HEK293 (cell line): ENCODE data around the gene KPNA3.

Source experiments
- CTCF ChIA-PET: fragments of 350-600 bp; formaldehyde crosslinking; extraction: SDS; loops from one replicate; lab custom pipeline; 2021; ENCODE audit warnings: antibody characterized with exemption; lab: Yijun Ruan, JAX
- POLR2A ChIA-PET: fragments of 300-600 bp; formaldehyde crosslinking; extraction: SDS; loops from one replicate; lab custom pipeline; 2020; ENCODE audit warnings: antibody characterized with exemption, inconsistent platforms; lab: Yijun Ruan, JAX
- H3K27ac ChIP-seq: fragments of 200-500 bp; sonication (Bioruptor generic); 2 replicates; pipeline ENCODE4 v1.5.1; 2014; ENCODE audit warnings: low read depth, low read length, control low read depth, inconsistent platforms; ENCODE audit errors: extremely low read depth
- H3K36me3 ChIP-seq, 2 experiments: fragments of 200-500 bp in 1 of 2; sonication (Bioruptor generic) in 1 of 2; 1 replicate in 1 of 2; 2 replicates in 1 of 2; pipeline ENCODE4 v1.5.1; 2014 to 2017; ENCODE audit warnings: inconsistent platforms in 2 of 2, low read length in 2 of 2; ENCODE audit not compliant: control insufficient read depth in 2 of 2, insufficient read depth in 1 of 2
- H3K4me1 ChIP-seq: fragments of 200-500 bp; sonication (Bioruptor generic); 2 replicates; pipeline ENCODE4 v1.5.1; 2014; ENCODE audit warnings: mild to moderate bottlenecking, low read length, inconsistent platforms; ENCODE audit not compliant: control insufficient read depth, insufficient read depth
- H3K4me3 ChIP-seq: 2 replicates; pipeline ENCODE4 v1.5.1; 2011; ENCODE audit warnings: low read depth, mild to moderate bottlenecking, control low read depth, low read length, moderate library complexity
- H3K9me3 ChIP-seq: fragments of 200-500 bp; sonication (Bioruptor generic); 2 replicates; pipeline ENCODE4 v1.5.1; 2014; ENCODE audit warnings: low read depth, low read length, inconsistent platforms; ENCODE audit not compliant: control insufficient read depth, insufficient read depth
- BCL11A ChIP-seq: fragments of 450-650 bp; formaldehyde crosslinking; IDR thresholded peaks from 2 replicates; pipeline ENCODE4 v1.5.1; 2016; ENCODE audit warnings: low read depth, missing biosample characterization, missing genetic modification characterization
- GLI4 ChIP-seq: fragments of 450-650 bp; formaldehyde crosslinking; IDR thresholded peaks from 2 replicates; pipeline ENCODE4 v1.5.1; 2016; ENCODE audit warnings: missing biosample characterization, missing genetic modification characterization
- GLIS1 ChIP-seq: fragments of 450-650 bp; formaldehyde crosslinking; IDR thresholded peaks from 2 replicates; pipeline ENCODE4 v1.5.1; 2016; ENCODE audit warnings: missing biosample characterization, missing genetic modification characterization
- KLF10 ChIP-seq: fragments of 450-650 bp; IDR thresholded peaks from 2 replicates; pipeline ENCODE4 v1.5.1; 2018; ENCODE audit warnings: missing biosample characterization, mild to moderate bottlenecking, missing genetic modification characterization
- KLF16 ChIP-seq: fragments of 450-650 bp; formaldehyde crosslinking; IDR thresholded peaks from 2 replicates; pipeline ENCODE4 v1.5.1; 2017; ENCODE audit warnings: missing biosample characterization, missing genetic modification characterization
- MZF1 ChIP-seq: fragments of 450-650 bp; formaldehyde crosslinking; IDR thresholded peaks from 2 replicates; pipeline ENCODE4 v1.5.1; 2017; ENCODE audit warnings: missing biosample characterization, missing genetic modification characterization, borderline replicate concordance
- SCRT2 ChIP-seq: fragments of 450-650 bp; formaldehyde crosslinking; IDR thresholded peaks from 2 replicates; pipeline ENCODE4 v1.5.1; 2016; ENCODE audit warnings: missing biosample characterization, missing genetic modification characterization
- ZBTB8A ChIP-seq: fragments of 450-650 bp; formaldehyde crosslinking; IDR thresholded peaks from 2 replicates; pipeline ENCODE4 v1.5.1; 2016; ENCODE audit warnings: missing biosample characterization, missing genetic modification characterization
- ZEB2 ChIP-seq: fragments of 450-650 bp; formaldehyde crosslinking; IDR thresholded peaks from 2 replicates; pipeline ENCODE4 v1.5.1; 2016; ENCODE audit warnings: missing biosample characterization, missing genetic modification characterization
- ZNF211 ChIP-seq: fragments of 450-650 bp; formaldehyde crosslinking; IDR thresholded peaks from 2 replicates; pipeline ENCODE4 v1.5.1; 2016; ENCODE audit warnings: low read depth, missing biosample characterization, missing genetic modification characterization
- ZNF280D ChIP-seq: fragments of 450-650 bp; formaldehyde crosslinking; IDR thresholded peaks from 2 replicates; pipeline ENCODE4 v1.5.1; 2016; ENCODE audit warnings: missing biosample characterization, missing genetic modification characterization
- ZNF350 ChIP-seq: fragments of 450-650 bp; formaldehyde crosslinking; IDR thresholded peaks from 2 replicates; pipeline ENCODE4 v1.5.0; 2017; ENCODE audit warnings: missing biosample characterization, mild to moderate bottlenecking, missing genetic modification characterization
- ZNF449 ChIP-seq: fragments of 450-650 bp; formaldehyde crosslinking; IDR thresholded peaks from 2 replicates; pipeline ENCODE4 v1.5.1; 2017; ENCODE audit warnings: missing biosample characterization, mild to moderate bottlenecking, missing genetic modification characterization, moderate library complexity
- ZNF530 ChIP-seq: fragments of 450-650 bp; formaldehyde crosslinking; IDR thresholded peaks from 2 replicates; pipeline ENCODE4 v1.5.1; 2016; ENCODE audit warnings: low read depth, missing biosample characterization, missing genetic modification characterization
- ZNF610 ChIP-seq: fragments of 450-650 bp; formaldehyde crosslinking; IDR thresholded peaks from 2 replicates; pipeline ENCODE4 v1.5.1; 2016; ENCODE audit warnings: missing biosample characterization, missing genetic modification characterization, borderline replicate concordance
- ZNF629 ChIP-seq: fragments of 450-650 bp; formaldehyde crosslinking; IDR thresholded peaks from 2 replicates; pipeline ENCODE4 v1.5.1; 2017; ENCODE audit warnings: missing biosample characterization, missing genetic modification characterization
- ZNF843 ChIP-seq: fragments of 450-650 bp; formaldehyde crosslinking; IDR thresholded peaks from 2 replicates; pipeline ENCODE4 v1.5.1; 2016; ENCODE audit warnings: missing biosample characterization, missing genetic modification characterization
- ZSCAN30 ChIP-seq: fragments of 450-650 bp; IDR thresholded peaks from 2 replicates; pipeline ENCODE4 v1.5.1; 2018; ENCODE audit warnings: missing biosample characterization, mild to moderate bottlenecking, missing genetic modification characterization, moderate library complexity
- TF ChIP-seq, protein P1 (sequence below): fragments of 450-650 bp; formaldehyde crosslinking; IDR thresholded peaks from 2 replicates; pipeline ENCODE4 v1.5.1; 2017; ENCODE audit warnings: missing biosample characterization, missing genetic modification characterization
- TF ChIP-seq, protein P2 (sequence below): fragments of 450-650 bp; formaldehyde crosslinking; IDR thresholded peaks from 2 replicates; pipeline ENCODE4 v1.5.1; 2016; ENCODE audit warnings: missing biosample characterization, missing genetic modification characterization
- TF ChIP-seq, protein P3 (sequence below): fragments of 450-650 bp; formaldehyde crosslinking; IDR thresholded peaks from 2 replicates; pipeline ENCODE4 v1.5.1; 2017; ENCODE audit warnings: missing biosample characterization, missing genetic modification characterization

Gene KPNA3

GRCh38 chr13:49827891-49828290 is 35.4 kb upstream of the KPNA3 start:
- TF ChIP-seq GLIS1 (tag by site-specific recombination) = no peak
- no peak for TF ChIP-seq ZNF449 (tag by site-specific recombination)
- TF ChIP-seq ZEB2 (tag by site-specific recombination) = no peak
- TF ChIP-seq SCRT2 (tag by site-specific recombination) = no peak
- no peak for TF ChIP-seq ZNF211 (tag by site-specific recombination)
- no peak for TF ChIP-seq ZNF629 (tag by site-specific recombination)
- no peak for TF ChIP-seq KLF10 (tag by site-specific recombination)
- TF ChIP-seq GLI4 (tag by site-specific recombination) = no peak
- TF ChIP-seq BCL11A (tag by site-specific recombination) = no peak
- no peak for TF ChIP-seq KLF16
- TF ChIP-seq, protein P1, sequence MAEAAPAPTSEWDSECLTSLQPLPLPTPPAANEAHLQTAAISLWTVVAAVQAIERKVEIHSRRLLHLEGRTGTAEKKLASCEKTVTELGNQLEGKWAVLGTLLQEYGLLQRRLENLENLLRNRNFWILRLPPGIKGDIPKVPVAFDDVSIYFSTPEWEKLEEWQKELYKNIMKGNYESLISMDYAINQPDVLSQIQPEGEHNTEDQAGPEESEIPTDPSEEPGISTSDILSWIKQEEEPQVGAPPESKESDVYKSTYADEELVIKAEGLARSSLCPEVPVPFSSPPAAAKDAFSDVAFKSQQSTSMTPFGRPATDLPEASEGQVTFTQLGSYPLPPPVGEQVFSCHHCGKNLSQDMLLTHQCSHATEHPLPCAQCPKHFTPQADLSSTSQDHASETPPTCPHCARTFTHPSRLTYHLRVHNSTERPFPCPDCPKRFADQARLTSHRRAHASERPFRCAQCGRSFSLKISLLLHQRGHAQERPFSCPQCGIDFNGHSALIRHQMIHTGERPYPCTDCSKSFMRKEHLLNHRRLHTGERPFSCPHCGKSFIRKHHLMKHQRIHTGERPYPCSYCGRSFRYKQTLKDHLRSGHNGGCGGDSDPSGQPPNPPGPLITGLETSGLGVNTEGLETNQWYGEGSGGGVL (tag by site-specific recombination) = no peak
- TF ChIP-seq ZNF843 (tag by site-specific recombination) = no peak
- no peak for TF ChIP-seq ZSCAN30 (tag by site-specific recombination)
- TF ChIP-seq ZNF280D = no peak
- TF ChIP-seq MZF1 (tag by site-specific recombination) = no peak
- CTCF ChIA-PET = no interaction called here
- Histone ChIP-seq H3K36me3 (no peaks in the 10 kb centered on the region), H3K4me1 (no peaks in the 10 kb centered on the region), H3K27ac (no peak overlapping the region), H3K9me3 (no peaks in the 10 kb centered on the region), H3K4me3 (no peak overlapping the region)
- POLR2A ChIA-PET = interaction anchor here (0.5 kb wide), 1 partner anchor 19 kb away, joined by 3 read pairs; no protein-coding TSS in a partner anchor

DNA sequence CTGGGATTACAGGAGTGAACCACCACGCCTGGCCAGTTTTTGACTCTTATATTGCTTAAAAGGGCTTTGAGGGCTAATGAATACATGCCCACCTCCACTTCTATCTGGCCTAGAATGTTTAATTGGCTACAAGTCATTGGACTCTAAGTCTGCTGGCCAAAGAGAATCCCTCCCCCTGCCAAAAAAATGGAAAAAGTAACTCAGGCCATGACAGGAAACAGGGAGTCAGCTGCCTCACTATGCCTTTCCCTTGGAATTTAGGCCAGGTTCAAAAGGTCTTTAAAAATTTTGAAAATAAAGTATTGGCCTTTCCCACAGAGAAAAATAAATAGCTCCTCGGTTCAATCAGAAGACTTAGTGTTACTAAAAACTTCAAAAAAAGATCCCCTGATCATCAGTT is 34.9 kb upstream of the KPNA3 start:
- H3K36me3 ChIP-seq = no peaks in the 10 kb centered on the region
- H3K4me1 ChIP-seq = no peaks in the 10 kb centered on the region
- no peak overlapping the region for H3K4me3 ChIP-seq
- CTCF ChIA-PET = interaction anchor here (0.6 kb wide), 1 partner anchor 1295 kb away, joined by 4 read pairs; no protein-coding TSS in a partner anchor
- no peak overlapping the region for H3K27ac ChIP-seq
- H3K9me3 ChIP-seq = no peaks in the 10 kb centered on the region
- TF ChIP-seq, protein P2, sequence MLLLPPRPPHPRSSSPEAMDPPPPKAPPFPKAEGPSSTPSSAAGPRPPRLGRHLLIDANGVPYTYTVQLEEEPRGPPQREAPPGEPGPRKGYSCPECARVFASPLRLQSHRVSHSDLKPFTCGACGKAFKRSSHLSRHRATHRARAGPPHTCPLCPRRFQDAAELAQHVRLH (tag by site-specific recombination) = no peak
- TF ChIP-seq, protein P3, sequence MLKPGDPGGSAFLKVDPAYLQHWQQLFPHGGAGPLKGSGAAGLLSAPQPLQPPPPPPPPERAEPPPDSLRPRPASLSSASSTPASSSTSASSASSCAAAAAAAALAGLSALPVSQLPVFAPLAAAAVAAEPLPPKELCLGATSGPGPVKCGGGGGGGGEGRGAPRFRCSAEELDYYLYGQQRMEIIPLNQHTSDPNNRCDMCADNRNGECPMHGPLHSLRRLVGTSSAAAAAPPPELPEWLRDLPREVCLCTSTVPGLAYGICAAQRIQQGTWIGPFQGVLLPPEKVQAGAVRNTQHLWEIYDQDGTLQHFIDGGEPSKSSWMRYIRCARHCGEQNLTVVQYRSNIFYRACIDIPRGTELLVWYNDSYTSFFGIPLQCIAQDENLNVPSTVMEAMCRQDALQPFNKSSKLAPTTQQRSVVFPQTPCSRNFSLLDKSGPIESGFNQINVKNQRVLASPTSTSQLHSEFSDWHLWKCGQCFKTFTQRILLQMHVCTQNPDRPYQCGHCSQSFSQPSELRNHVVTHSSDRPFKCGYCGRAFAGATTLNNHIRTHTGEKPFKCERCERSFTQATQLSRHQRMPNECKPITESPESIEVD (tag by site-specific recombination) = no peak
- TF ChIP-seq ZNF530 (tag by site-specific recombination) (no peak), ZNF610 (tag by site-specific recombination) (no peak), ZBTB8A (tag by site-specific recombination) (no peak), ZNF350 (tag by site-specific recombination) (no peak)
- TF ChIP-seq, all 188 proteins: peak for 0
- POLR2A ChIA-PET = interaction anchor here (0.5 kb wide), 1 partner anchor 19 kb away, joined by 3 read pairs; no protein-coding TSS in a partner anchor
